KBM-7 (cell line): ENCODE results near the gene VPS13D.

Source experiments
- DNase-seq: peaks from one replicate; pipeline ENCODE4 v3.0.0-alpha.2; 2015
- in situ Hi-C: fragments of 300-500 bp; cut with MboI; formaldehyde crosslinking; loops from 2 replicates; pipeline ENCODE4 v1.14.3; 2020; ENCODE audit warnings: low sequenced_read_pairs, low pct_unique_long_range_greater_than_20kb, mixed read lengths

The VPS13D gene

DNA sequence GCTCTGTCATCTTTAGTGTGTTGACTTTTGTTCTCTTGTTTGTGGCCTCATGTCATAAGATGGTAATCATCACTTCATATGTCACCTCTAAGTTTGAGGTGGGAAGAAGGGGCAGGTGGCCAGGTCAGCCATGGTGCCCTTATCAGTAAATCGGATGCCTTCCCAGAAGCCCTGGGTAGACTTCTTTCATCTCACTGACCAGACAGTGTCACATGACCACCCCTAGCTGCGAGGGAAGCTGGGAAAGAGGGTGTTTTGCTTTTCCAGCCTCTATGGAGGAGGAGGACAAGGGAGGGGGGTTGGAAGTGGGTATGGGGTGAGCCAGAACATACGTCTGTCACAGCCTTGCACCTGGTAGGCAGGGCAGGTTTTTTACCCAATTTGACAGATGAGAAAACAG lies 34.4 kb upstream of the VPS13D start:
- in situ Hi-C loops, result no loop called here
- DNase-seq, result no peak

GRCh38 chr1:12196641-12197482 lies 33.0 kb upstream of the VPS13D start:
- peak; percentile 94 for DNase-seq
- in situ Hi-C loops, result no loop called here

- in situ Hi-C loops, result no loop called here
- no peak for DNase-seq
Measured at GRCh38 chr1:12197483-12197880, 32.3 kb upstream of the VPS13D start.

DNA sequence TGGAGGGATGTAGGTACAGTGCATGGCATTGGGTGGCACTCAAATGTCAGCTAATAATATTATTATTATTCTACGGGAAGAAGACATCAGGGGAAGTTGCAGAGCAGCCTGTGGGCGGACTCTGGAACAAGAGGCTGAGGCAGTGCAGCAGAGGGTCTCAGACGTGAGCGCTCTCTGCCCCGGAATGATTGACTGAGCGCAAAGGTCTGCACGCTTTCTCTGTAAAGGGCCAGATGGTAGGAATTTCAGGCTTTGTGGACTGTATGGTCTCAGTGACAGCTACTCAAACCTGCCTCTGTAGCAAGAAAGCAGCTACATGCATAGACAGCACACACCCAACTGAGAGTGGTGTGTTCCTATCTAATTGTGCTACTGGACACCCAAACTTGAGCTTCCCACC lies 29.6 kb upstream of the VPS13D start:
- in situ Hi-C loops, result no loop called here
- DNase-seq, result no peak

GRCh38 chr1:12201352-12202189 lies 28.3 kb upstream of the VPS13D start:
- DNase-seq, result no peak
- in situ Hi-C loops, result no loop called here

- in situ Hi-C loops, result no loop called here
- DNase-seq, result no peak
Measured at GRCh38 chr1:12202190-12202497, 27.7 kb upstream of the VPS13D start.

DNA sequence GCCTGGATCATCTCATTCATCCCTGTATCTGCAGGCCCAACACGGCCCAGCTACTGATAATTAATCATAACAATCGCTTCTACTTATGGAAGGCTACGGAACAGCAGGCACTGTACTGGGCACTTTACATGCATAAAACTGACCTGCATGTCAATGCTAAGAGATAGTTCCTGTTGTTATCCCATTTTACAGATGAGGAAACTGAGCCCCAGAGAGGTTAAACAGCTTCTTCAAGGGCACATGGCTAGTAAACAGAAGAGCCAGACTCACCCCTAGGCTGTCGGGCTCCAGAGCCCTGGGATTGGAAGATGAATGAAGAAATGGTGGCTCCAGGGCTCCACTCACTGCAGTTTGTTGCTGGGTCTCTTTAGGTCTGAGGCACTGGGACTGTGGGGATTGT lies 27.3 kb upstream of the VPS13D start:
- no peak for DNase-seq
- in situ Hi-C loops, result no loop called here

GRCh38 chr1:12203216-12204007 lies 26.4 kb upstream of the VPS13D start:
- in situ Hi-C loops, result no loop called here
- DNase-seq, result no peak

GRCh38 chr1:12204140-12204539 lies 25.7 kb upstream of the VPS13D start:
- in situ Hi-C loops, result no loop called here
- DNase-seq, result no peak

DNA sequence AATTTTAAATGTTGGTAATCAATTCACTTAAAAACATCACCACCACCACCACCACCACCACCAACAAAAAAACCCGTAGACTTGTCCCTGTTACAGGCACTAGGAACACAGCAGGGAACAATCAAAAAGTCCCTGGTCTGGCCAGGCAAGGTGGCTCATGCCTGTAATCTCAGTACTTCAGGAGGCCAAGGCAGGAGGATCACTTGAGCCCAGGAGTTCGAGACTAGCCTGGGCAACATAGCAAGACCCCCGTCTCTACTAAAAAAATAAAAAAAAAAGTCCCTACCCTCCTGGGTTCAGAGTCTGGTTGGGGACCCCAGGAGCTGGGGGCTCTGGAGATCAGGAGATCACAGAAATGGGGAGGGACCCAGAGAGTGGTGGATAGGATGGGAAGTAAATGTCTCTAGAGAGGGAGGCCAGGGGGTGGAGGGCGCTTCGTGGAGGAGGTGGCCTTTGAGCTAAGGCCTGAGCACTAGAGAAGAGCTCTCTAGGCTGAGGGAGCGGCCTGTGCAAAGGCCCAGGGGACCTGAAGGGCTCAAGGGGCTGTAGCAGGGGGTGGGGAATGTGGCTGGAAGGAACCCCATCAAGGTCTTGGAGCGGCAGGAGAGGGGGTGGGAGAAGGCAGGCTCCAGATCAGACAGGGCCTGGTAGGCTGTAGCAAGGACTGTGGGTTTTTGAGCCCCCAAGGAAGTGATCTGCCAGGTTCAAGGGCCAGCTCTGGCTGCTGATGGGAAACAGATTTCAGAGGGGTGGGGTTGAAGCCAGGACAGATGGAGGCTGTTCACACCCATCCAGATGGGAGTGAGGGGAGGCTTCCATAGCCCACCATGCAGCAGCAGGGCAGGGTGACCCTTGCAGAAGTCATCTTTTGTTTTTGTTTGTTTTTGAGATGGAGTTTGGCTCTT lies 24.8 kb upstream of the VPS13D start:
- no peak for DNase-seq
- in situ Hi-C loops, result loop anchor here (5.0 kb wide), 1 partner anchor 78 kb away; no protein-coding TSS in a partner anchor

GRCh38 chr1:12206238-12206637 lies 23.6 kb upstream of the VPS13D start:
- no peak for DNase-seq
- in situ Hi-C loops, result loop anchor here (5.0 kb wide), 1 partner anchor 79 kb away; no protein-coding TSS in a partner anchor

- in situ Hi-C loops, result loop anchor here (5.0 kb wide), 1 partner anchor 80 kb away; no protein-coding TSS in a partner anchor
- no peak for DNase-seq
Measured at GRCh38 chr1:12206792-12207424, 22.9 kb upstream of the VPS13D start.

DNA sequence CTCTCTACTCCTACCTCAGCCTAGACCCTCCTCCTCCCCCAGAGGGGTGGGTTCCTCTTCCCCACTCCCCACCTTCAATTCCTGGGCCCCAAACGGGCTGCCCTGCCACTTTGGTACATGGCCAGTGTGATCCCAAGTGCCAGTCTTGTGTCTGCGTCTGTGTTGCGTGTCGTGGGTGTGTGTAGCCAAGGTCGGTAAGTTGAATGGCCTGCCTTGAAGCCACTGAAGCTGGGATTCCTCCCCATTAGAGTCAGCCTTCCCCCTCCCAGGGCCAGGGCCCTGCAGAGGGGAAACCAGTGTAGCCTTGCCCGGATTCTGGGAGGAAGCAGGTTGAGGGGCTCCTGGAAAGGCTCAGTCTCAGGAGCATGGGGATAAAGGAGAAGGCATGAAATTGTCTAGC lies 21.6 kb upstream of the VPS13D start:
- in situ Hi-C loops, result loop anchor here (5.0 kb wide), 1 partner anchor 81 kb away; no protein-coding TSS in a partner anchor
- DNase-seq, result no peak

- in situ Hi-C loops, result loop anchor here (5.0 kb wide), 1 partner anchor 82 kb away; no protein-coding TSS in a partner anchor
- DNase-seq, result peak; percentile 86
Measured at GRCh38 chr1:12208764-12209494, 20.9 kb upstream of the VPS13D start.

- no peak for DNase-seq
- in situ Hi-C loops, result loop anchor here (5.0 kb wide), 1 partner anchor 82 kb away; no protein-coding TSS in a partner anchor
Measured at GRCh38 chr1:12209495-12209832, 20.4 kb upstream of the VPS13D start.

GRCh38 chr1:12215118-12215961 lies 14.5 kb upstream of the VPS13D start:
- no peak for DNase-seq
- in situ Hi-C loops, result no loop called here

GRCh38 chr1:12219800-12220199 lies 10.0 kb upstream of the VPS13D start:
- in situ Hi-C loops, result no loop called here

More at GRCh38 chr1:12219800-12220199, 10.0 kb upstream of the VPS13D start:
- no peak for DNase-seq
